H9 (cell line): ENCODE data around the gene SLC7A9. TPM values are rescaled to one million over a fixed set of nuclear protein-coding genes. Genes with fewer than 3 reads are reported as not detected.

Experiments
- DNase-seq: peaks from one replicate; pipeline ENCODE4 v3.0.0-alpha.2; 2017
- H2AFZ ChIP-seq: one replicate; pipeline ENCODE4 v1.6.1; 2013; ENCODE audit warnings: mild to moderate bottlenecking, low read length, control low read depth, moderate library complexity
- H2AK5ac ChIP-seq: 2 replicates; pipeline ENCODE4 v1.6.1; 2013; ENCODE audit warnings: low read length, control low read depth, mixed read lengths; ENCODE audit not compliant: insufficient read length
- H2BK120ac ChIP-seq: one replicate; pipeline ENCODE4 v1.6.1; 2013; ENCODE audit warnings: low read depth, mild to moderate bottlenecking, low read length, control low read depth, inconsistent platforms; ENCODE audit not compliant: poor library complexity, severe bottlenecking
- H2BK12ac ChIP-seq: 2 replicates; pipeline ENCODE4 v1.6.1; 2013; ENCODE audit warnings: low read length, control low read depth, mixed read lengths, low read depth; ENCODE audit not compliant: insufficient read length
- H2BK15ac ChIP-seq: 2 replicates; pipeline ENCODE4 v1.6.1; 2013; ENCODE audit warnings: low read depth, low read length, control low read depth
- H2BK20ac ChIP-seq: one replicate; pipeline ENCODE4 v1.6.1; 2013; ENCODE audit warnings: low read depth, mild to moderate bottlenecking, low read length, control low read depth, inconsistent platforms; ENCODE audit not compliant: poor library complexity, severe bottlenecking
- H2BK5ac ChIP-seq: 2 replicates; pipeline ENCODE4 v1.6.1; 2013; ENCODE audit warnings: low read length, control low read depth, mixed read lengths; ENCODE audit not compliant: insufficient read length
- H3K14ac ChIP-seq: 2 replicates; pipeline ENCODE4 v1.6.1; 2013; ENCODE audit warnings: low read length, control low read depth; ENCODE audit not compliant: insufficient read depth
- H3K18ac ChIP-seq: 2 replicates; pipeline ENCODE4 v1.6.1; 2013; ENCODE audit warnings: low read depth, mild to moderate bottlenecking, mixed read lengths, low read length, control low read depth; ENCODE audit not compliant: insufficient read length
- H3K23ac ChIP-seq: 2 replicates; pipeline ENCODE4 v1.6.1; 2013; ENCODE audit warnings: low read length, control low read depth, mixed read lengths, low read depth; ENCODE audit not compliant: insufficient read length
- H3K23me2 ChIP-seq: 2 replicates; pipeline ENCODE4 v1.6.1; 2013; ENCODE audit warnings: low read depth, mild to moderate bottlenecking, mixed read lengths, low read length, control low read depth; ENCODE audit not compliant: insufficient read length, poor library complexity, severe bottlenecking
- H3K27ac ChIP-seq: 2 replicates; pipeline ENCODE4 v1.5.1; 2013; ENCODE audit warnings: low read length, control low read depth, mixed read lengths, low read depth; ENCODE audit not compliant: insufficient read length
- H3K27me3 ChIP-seq: 2 replicates; pipeline ENCODE4 v1.6.1; 2013; ENCODE audit warnings: low read length, control low read depth, inconsistent platforms; ENCODE audit not compliant: insufficient read depth
- H3K4ac ChIP-seq: 2 replicates; pipeline ENCODE4 v1.6.1; 2013; ENCODE audit warnings: low read depth, mild to moderate bottlenecking, control low read depth, inconsistent platforms, low read length, moderate library complexity
- H3K4me1 ChIP-seq: 2 replicates; pipeline ENCODE4 v1.6.1; 2013; ENCODE audit warnings: low read length, control low read depth, inconsistent platforms; ENCODE audit not compliant: insufficient read depth
- H3K4me2 ChIP-seq: 2 replicates; pipeline ENCODE4 v1.6.1; 2013; ENCODE audit warnings: low read length, control low read depth, mixed read lengths; ENCODE audit not compliant: insufficient read length, insufficient read depth
- H3K56ac ChIP-seq: 2 replicates; pipeline ENCODE4 v1.6.1; 2013; ENCODE audit warnings: low read depth, mild to moderate bottlenecking, mixed read lengths, low read length, control low read depth; ENCODE audit not compliant: insufficient read length
- H3K79me1 ChIP-seq: 2 replicates; pipeline ENCODE4 v1.6.1; 2013; ENCODE audit warnings: low read depth, mild to moderate bottlenecking, moderate library complexity, low read length, control low read depth, inconsistent platforms; ENCODE audit not compliant: insufficient read depth, poor library complexity, severe bottlenecking
- H3K79me2 ChIP-seq: 2 replicates; pipeline ENCODE4 v1.6.1; 2013; ENCODE audit warnings: low read length, control low read depth, inconsistent platforms; ENCODE audit not compliant: insufficient read depth
- H3K9ac ChIP-seq: 2 replicates; pipeline ENCODE4 v1.6.1; 2013; ENCODE audit warnings: low read length, control low read depth, mixed read lengths; ENCODE audit not compliant: insufficient read length; ENCODE audit errors: extremely low read depth
- H3K9me3 ChIP-seq: one replicate; pipeline ENCODE4 v1.6.1; 2013; ENCODE audit warnings: low read depth, low read length, inconsistent platforms; ENCODE audit not compliant: control insufficient read depth
- H3T11ph ChIP-seq: one replicate; pipeline ENCODE4 v1.6.1; 2013; ENCODE audit warnings: mild to moderate bottlenecking, low read length, control low read depth, inconsistent platforms
- H4K20me1 ChIP-seq: one replicate; pipeline ENCODE4 v1.6.1; 2013; ENCODE audit not compliant: control insufficient read depth, insufficient read length, insufficient read depth
- H4K5ac ChIP-seq: 2 replicates; pipeline ENCODE4 v1.6.1; 2013; ENCODE audit warnings: low read depth, mild to moderate bottlenecking, mixed read lengths, low read length, control low read depth; ENCODE audit not compliant: insufficient read length
- H4K8ac ChIP-seq: replicated peaks from 2 replicates; pipeline ENCODE4 v1.6.1; 2013; ENCODE audit warnings: low read length, control low read depth, mixed read lengths, low read depth; ENCODE audit not compliant: insufficient read length
- H4K91ac ChIP-seq: 2 replicates; pipeline ENCODE4 v1.6.1; 2013; ENCODE audit warnings: low read depth, mild to moderate bottlenecking, moderate library complexity, mixed read lengths, low read length, control low read depth; ENCODE audit not compliant: insufficient read length
- H3K27ac Mint-ChIP-seq, 3 experiments: 2 replicates in 2 of 3; 3 replicates in 1 of 3; pipeline ENCODE4 v1.8.0; 2020 to 2021; ENCODE audit warnings: mixed read lengths in 3 of 3, mild to moderate bottlenecking in 1 of 3, moderate library complexity in 1 of 3
- H3K27me3 Mint-ChIP-seq: 2 replicates; pipeline ENCODE4 v1.8.0; 2021; ENCODE audit warnings: low read depth, mild to moderate bottlenecking, moderate library complexity, mixed read lengths
- H3K36me3 Mint-ChIP-seq, 3 experiments: 2 replicates in 2 of 3; 3 replicates in 1 of 3; pipeline ENCODE4 v1.8.0; 2020 to 2021; ENCODE audit warnings: low read depth in 3 of 3, mixed read lengths in 3 of 3; ENCODE audit not compliant: insufficient read depth in 1 of 3
- H3K4me1 Mint-ChIP-seq, 2 experiments: 2 replicates each; pipeline ENCODE4 v1.8.0; 2020; ENCODE audit warnings: mixed read lengths in 2 of 2
- H3K4me3 Mint-ChIP-seq, 2 experiments: 2 replicates in 1 of 2; 3 replicates in 1 of 2; pipeline ENCODE4 v1.8.0; 2020 to 2021; ENCODE audit warnings: mild to moderate bottlenecking in 2 of 2, mixed read lengths in 2 of 2, moderate library complexity in 1 of 2
- H3K9me3 Mint-ChIP-seq, 2 experiments: 2 replicates in 1 of 2; 3 replicates in 1 of 2; pipeline ENCODE4 v1.8.0; 2020; ENCODE audit warnings: mild to moderate bottlenecking in 2 of 2, mixed read lengths in 2 of 2, moderate library complexity in 1 of 2
- WGBS: extraction: QIAGEN DNeasy Blood & Tissue Kit; methylation state at CpG from one replicate; pipeline ENCODE4 v1.1.7; 2013; ENCODE audit warnings: missing lambda C conversion rate, low lambda C conversion rate, mixed read lengths; ENCODE audit not compliant: insufficient read length; ENCODE audit errors: extremely low coverage; 5-methylcytosine and 5-hydroxymethylcytosine counted together
- total RNA-seq: library from RNA; stranded (reverse); gene quantifications from 2 replicates; pipeline ENCODE4 v1.2.1, GENCODE V29; 2021
- TF ChIP-seq, protein P1 (sequence below): fragments of 200-600 bp; sonication (generic); conservative IDR thresholded peaks from 3 replicates; pipeline ENCODE4 v1.8.0; 2021; ENCODE audit warnings: antibody characterized with exemption, mild to moderate bottlenecking

Gene SLC7A9
- total RNA-seq, 1 experiment from 2014 or later = not detected

DNA sequence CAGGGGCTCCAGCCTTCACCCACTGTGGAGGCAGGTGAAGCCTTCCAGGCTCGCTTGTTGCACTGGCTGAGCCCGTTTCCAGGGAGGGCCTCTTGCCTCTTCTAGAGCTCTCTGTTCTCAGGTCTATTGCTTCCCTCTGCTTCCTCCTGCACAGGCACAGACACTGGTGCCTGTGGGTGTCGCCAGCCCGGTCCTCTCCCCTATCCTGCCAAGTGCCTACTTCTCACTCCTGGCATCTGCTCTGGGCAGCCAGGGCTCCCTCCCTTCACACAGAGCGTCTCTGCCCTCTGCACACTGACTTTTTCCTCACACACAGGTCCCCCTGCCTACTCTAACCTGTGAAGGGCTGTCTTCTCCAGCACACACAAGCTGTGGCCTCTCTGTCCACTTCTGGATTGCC is 60.3 kb downstream of the SLC7A9 start:
- no peak overlapping the region for H4K5ac ChIP-seq
- H3K27me3 Mint-ChIP-seq = no peaks in the 10 kb centered on the region; the same call in 1 of the 2 replicates
- DNase-seq = no peak
- no peak overlapping the region for H3K27ac ChIP-seq
- peak overlapping the region in 2 of 3 experiments; percentile 25 to 30; a peak in 3 of 7 replicates for H3K27ac Mint-ChIP-seq
- no peaks in the 10 kb centered on the region for H3K23me2 ChIP-seq
- no peak overlapping the region for H3K4ac ChIP-seq
- no peak overlapping the region for H2AFZ ChIP-seq
- H3K4me2 ChIP-seq = no peak overlapping the region
- H3K4me1 ChIP-seq = no peaks in the 10 kb centered on the region
- H2BK15ac ChIP-seq = no peak overlapping the region
- no peak overlapping the region for H2BK5ac ChIP-seq
- H3K14ac ChIP-seq = no peak overlapping the region
- H4K20me1 ChIP-seq = no peaks in the 10 kb centered on the region
- H2BK20ac ChIP-seq = no peak overlapping the region
- H4K8ac ChIP-seq = no peak overlapping the region
- WGBS = no CpG with 5 or more reads among the region's 5 CpGs
- H3K9me3 ChIP-seq = no peaks in the 10 kb centered on the region
- H3K36me3 Mint-ChIP-seq = no peaks in the 10 kb centered on the region
- no peaks in the 10 kb centered on the region for H3K9me3 Mint-ChIP-seq
- peaks cover under 1 to 10% of the 10 kb centered on the region in 2 experiments for H3K4me1 Mint-ChIP-seq
- no peak overlapping the region for H3T11ph ChIP-seq
- H4K91ac ChIP-seq = no peak overlapping the region
- no peaks in the 10 kb centered on the region for H3K79me1 ChIP-seq
- no peak overlapping the region for H2BK120ac ChIP-seq
- no peaks in the 10 kb centered on the region for H3K79me2 ChIP-seq
- H3K56ac ChIP-seq = no peak overlapping the region
- H3K27me3 ChIP-seq = no peaks in the 10 kb centered on the region
- no peak overlapping the region for H3K4me3 Mint-ChIP-seq
- H3K23ac ChIP-seq = no peak overlapping the region
- TF ChIP-seq, protein P1, sequence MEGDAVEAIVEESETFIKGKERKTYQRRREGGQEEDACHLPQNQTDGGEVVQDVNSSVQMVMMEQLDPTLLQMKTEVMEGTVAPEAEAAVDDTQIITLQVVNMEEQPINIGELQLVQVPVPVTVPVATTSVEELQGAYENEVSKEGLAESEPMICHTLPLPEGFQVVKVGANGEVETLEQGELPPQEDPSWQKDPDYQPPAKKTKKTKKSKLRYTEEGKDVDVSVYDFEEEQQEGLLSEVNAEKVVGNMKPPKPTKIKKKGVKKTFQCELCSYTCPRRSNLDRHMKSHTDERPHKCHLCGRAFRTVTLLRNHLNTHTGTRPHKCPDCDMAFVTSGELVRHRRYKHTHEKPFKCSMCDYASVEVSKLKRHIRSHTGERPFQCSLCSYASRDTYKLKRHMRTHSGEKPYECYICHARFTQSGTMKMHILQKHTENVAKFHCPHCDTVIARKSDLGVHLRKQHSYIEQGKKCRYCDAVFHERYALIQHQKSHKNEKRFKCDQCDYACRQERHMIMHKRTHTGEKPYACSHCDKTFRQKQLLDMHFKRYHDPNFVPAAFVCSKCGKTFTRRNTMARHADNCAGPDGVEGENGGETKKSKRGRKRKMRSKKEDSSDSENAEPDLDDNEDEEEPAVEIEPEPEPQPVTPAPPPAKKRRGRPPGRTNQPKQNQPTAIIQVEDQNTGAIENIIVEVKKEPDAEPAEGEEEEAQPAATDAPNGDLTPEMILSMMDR = no peak
- H2BK12ac ChIP-seq = no peak overlapping the region
- H3K18ac ChIP-seq = no peak overlapping the region
- H3K9ac ChIP-seq = no peak overlapping the region
- no peak overlapping the region for H2AK5ac ChIP-seq
